Fibroblast of skin of back (primary cell): ENCODE measurements around the gene CCNYL1. TPM values are rescaled to one million over a fixed set of nuclear protein-coding genes. Genes with fewer than 3 reads are reported as not detected.
"Not testable (repeated sequence)": the region's sequence is repeated elsewhere in the genome, so short reads cannot be mapped to it uniquely, and the experiment has no call there.

ENCODE experiments used
- DNase-seq: peaks from one replicate; pipeline ENCODE4 v3.0.0-alpha.2; 2013
- polyA plus RNA-seq, 2 experiments: library from polyadenylated mRNA; unstranded; fragments of 120-200 nt; gene quantifications; one replicate each; pipeline ENCODE4 v1.2.1, GENCODE V29; 2013; ENCODE audit not compliant: insufficient read length in 2 of 2

Gene CCNYL1
- 42.1 TPM for polyA plus RNA-seq (2013, experiment 1 of 2; ENCODE audit: insufficient read length)
- polyA plus RNA-seq (2013, experiment 2 of 2; ENCODE audit: insufficient read length): 34.3 TPM

DNA sequence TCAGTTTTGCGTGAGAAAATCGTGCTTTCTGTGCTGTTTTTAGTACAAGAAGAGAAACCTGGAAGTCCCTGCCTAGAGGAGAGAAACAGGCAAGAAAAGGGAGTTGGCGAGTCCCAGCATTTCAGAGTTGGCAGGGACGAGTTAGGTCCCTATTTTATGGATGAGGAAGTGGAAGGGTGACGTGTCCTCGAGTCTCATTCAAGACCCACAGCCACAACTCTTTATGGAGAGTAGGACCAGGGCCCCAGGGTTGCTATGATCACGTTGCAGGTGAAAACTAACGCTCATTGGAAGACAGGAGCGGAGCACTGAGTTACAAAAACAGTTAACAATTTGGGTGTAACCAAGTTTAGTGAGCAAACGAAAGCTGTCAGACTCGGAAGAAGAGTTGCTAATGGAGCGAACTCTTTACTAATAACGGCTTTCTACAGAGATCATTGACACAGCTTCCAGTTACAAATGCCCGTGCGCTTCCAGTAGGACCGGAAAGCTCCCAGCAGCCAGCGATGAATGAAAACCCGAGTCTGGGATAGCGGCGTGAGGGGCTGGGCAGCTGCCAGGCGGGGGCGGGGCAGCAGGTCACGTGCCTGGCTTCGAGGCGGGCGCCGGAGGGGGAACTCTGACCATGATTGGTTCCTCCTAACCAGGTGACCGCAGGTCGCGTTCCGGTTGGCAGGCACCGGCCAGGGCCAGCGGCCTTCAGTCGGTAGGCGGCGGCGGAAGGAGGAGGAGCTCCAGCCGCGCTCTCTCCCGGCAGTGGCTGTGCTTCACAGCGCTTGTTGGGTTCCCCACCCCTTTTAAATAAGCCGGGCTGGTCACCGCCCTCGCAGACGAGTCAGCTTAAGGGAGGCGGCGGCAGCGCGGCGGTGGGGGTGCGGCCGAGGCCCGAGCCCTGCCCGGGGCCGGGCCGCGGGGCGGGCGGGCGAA lies at the start of gene CCNYL1:
Gene CCNYL1 (plus strand): TSS at position 827 of the 927 bp plus-strand sequence. CDS start 257 bp downstream, outside the sequence.
- peak; percentile 99 for DNase-seq

DNA sequence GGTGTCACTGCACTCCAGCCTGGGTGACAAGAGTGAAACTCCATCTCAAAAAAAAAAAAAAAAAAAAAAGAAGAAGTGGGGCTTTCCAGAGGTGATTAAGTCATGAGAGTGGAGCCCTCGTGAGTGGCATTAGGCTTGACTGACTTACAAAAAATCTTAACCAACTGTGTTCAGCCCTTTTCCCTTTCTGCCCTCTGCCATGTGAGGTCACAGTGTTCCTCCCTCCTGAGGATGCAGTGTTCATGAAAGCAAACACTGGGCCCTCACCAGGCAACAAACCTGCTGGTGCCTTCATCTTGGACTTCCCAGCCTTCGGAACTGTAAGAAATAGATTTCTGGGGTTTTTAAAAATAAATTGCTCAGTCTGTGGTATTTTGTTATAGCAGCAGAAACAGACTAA lies 49.2 kb upstream of the CCNYL1 start:
- no peak for DNase-seq

DNA sequence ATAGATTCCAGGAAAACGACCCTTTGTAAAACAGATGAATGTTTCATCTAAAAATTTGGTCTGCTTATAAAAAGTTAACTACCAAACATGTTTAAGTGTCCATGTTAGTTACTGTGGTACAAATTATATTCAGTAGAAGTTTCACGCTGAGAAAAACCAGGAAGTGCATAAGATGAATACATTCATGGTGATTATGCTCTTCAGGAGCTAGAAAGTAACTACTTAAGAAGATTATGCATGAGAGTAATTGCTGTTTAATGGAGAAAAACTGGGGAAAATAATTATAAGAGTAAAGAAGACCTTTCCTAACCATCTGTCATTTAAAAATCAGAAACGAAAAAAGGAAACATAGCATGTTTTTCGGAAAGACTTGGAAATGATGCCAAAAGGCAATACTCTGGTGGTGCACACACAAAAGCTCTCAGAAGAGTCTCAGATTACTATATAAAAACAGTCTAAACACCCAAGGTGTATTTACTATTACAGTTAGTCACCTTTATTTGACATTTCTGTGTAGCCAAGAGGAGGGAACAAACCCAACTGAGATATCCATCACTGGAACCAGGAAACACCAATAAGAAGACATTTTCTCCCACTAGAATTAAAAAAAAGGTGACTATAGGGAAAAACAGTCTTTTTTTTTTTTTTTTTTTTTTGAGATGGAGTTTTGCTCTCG lies 47.4 kb upstream of the CCNYL1 start:
- DNase-seq: no peak

DNA sequence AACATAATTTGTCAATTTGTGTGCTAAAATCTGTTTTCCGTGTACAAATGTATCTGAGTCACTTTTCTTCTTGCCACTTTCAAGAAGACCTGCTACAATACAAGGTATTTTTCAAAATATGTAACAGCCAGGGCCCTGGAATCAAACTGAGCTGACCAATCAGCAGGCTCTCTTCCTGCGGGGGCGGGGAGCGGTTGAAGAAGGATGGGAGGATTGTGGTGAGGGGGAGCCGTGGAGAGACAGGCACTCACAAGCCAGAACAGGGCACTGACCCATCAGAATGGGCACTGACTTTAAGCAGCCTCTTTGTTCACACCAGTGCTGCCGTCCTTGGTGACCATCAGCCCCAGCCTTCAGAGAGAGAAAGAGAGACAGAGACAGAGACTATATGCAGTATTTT lies 40.6 kb upstream of the CCNYL1 start:
- no peak for DNase-seq

DNA sequence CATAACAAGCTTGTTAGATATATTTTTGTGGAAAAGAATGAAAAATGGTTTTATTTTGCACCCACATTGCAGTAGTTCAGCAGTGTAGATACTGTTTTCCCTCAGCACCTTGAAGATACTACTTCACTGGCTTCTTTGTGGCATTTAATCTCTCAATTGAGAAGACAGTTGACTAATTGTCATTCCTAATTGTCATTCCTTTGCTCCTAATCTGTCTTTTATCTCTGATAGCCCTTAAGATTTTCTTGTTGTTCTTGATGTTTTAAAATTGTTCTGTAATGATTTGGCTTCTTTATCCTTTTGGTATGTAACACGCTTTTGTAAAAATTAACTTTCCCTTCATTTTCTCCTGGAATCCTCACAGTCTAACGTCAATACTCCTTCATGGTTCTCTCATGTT lies 38.0 kb upstream of the CCNYL1 start:
- DNase-seq: no peak

DNA sequence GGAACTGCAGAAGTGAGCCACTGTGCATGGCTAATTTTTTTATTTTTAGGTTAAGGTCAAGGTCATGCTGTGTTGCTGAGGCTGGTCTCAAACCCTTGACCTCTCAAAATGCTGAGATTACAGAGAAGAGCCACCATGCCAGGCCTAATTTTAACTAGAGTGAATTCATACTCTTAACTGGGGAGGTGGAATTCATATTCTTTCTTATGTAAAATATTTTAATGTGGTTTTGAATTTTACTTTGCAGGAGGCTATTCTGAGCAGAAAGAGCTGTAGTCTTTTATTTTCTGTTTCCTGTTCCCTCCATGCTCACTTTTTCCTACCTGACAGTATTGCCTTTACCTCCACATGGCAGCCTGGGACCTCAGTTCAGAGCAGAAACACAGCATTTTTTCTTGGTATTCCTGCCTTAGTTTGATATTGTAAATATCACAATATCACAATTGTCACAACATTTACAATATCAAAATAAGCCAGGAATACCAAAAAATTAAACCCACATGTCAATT lies 37.1 kb upstream of the CCNYL1 start:
- no peak for DNase-seq

DNA sequence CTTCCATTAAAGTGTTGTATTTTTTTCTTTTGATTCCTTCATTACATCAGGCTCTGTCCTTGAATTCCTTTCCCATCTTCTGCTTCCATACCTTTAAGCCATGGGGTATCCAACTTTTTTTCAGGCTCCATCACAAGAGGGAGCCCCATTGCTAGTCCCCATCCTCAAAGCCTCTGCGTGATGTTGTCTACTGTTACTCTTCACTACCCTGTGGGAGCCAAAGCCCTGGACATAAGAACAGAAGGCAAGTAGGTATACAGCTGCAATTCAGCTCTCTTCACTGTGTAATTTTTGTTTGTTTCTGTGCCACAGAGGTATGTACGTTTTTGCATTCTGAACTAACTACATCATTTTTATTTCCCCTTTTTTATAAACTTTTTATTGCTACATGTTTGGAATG lies 36.6 kb upstream of the CCNYL1 start:
- DNase-seq: no peak

DNA sequence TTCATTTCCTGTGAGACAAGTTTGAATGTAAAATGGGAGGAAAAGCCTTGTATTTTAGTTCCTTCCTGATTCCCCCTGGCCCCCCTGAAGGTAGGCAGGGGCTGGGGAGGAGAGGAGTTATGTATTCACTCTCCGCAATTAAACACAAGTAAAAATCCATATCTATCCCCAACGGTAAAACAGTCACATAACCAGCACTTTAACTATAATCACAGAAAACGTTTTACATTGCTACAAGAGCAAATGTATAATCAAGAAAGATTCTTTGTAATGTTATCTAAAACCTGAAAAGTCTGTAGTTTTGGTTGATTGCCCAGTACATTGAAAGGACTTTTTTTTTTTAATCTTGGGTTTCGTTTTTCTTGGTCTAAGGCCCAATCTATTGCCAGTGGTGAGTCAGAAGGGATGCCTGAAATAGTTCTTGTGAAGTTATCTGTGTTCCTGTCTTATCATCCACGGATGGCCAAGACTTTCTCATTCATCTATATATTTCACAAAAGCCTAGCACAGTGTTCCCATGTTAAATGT lies 34.5 kb upstream of the CCNYL1 start:
- peak; percentile 92 for DNase-seq

DNA sequence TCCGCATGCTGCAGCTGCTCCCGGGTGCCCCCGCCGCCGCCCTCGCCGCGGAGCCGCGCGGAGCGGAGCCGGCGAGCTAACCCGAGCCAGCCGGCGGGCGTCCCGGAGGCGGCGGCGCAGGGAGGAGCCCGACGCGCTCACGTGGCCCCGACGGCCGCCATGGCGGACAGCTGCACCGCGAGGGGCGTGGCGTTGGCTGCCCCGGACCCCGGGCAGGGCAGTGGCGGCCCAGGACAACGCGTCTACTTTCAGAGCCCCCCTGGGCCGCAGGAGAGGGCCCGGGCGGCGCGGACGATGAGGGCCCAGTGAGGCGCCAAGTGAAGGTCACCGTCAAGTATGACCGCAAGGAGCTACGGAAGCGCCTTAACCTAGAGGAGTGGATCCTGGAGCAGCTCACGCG lies 30.0 kb upstream of the CCNYL1 start:
- DNase-seq: no peak

DNA sequence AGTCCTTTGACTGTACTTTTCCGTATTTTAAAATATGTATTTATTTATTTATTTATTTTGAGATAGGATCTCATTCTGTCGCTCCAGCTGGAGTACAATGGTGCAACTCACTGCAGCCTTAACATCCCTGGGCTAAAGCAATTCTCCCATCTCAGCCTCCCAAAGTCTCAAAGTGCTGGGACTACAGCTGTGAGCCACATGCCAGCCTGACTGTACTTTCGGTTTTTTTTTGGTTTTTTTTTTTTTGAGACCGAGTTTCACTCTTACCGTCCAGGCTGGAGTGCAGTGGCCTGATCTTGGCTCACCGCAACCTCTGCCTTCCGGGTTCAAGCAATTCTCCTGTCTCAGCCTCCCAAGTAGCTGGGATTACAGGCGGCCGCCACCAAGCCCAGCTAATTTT lies 28.9 kb upstream of the CCNYL1 start:
- no peak for DNase-seq

DNA sequence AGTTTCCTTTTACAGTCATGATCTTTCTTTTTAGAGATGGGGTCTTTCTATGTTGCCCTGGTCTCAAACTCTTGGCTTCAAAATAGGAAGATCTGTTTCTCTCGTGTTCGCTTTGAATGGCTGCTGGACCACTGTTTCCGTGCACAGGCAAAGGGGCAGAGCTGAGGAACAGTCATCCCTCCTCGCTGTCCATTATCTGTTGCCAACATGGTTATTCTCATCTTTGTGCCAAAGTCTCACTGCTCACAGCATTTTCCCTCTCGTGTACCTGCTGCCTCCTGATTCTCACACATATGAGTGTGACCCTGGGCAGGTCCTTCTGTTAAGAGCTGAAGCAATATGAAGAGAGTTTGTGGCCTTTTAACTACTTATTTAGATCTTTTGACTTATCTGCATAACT lies 28.0 kb upstream of the CCNYL1 start:
- DNase-seq: no peak

DNA sequence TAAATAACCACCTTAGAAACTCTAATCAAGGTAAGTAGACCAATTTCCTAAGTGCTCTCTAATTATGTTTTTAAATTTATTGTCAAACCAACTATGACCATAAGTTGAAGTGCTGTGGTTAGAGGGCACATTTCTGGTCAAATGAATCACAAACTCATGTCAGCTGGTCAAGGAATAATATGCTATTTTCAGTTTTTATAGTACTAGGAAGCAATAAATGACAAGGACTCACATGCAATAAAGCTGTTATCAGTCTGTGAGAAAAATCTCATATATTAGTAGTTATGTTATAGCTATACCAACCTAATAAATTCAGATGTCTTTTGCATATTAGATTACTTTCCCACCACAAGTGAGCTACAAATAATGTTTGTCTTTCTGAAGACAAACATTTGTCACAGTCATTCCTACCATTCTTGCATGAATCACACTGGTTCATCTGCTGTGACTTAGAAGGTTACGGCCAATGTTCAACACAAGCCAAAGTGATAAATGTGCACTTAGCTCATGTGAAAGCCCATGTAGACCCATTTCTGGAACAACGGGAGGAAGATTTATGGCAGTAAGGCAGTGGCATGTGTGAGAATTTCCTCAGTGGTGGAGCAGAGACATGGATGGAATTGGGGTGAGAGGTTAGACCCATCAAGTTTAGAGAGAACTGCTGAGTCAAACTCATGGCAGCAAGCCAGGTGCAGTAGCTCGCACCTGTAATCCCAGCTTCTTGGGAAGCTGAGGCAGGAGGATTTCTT lies 27.4 kb upstream of the CCNYL1 start:
- DNase-seq: peak; percentile 97

DNA sequence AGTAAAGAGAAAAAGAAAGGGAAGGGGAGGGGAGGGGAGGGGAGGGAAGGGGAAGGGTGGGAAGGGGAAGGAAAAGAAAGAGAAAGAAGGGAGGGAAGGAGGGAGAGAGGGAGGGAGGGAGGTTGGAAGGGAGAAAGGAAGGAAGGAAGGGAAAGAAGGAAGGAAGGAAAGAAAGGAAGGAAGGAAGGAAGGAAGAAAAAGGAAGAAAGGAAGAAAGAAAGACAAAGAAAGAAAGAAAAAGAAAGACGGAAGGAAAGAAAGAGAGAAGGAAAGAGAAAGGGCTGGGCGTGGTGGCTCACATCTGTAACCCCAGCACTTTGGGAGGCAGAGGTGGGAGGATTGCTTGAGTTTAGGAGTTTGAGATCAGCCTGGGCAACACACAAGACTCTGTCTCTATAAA lies 24.6 kb upstream of the CCNYL1 start:
- DNase-seq: no peak

DNA sequence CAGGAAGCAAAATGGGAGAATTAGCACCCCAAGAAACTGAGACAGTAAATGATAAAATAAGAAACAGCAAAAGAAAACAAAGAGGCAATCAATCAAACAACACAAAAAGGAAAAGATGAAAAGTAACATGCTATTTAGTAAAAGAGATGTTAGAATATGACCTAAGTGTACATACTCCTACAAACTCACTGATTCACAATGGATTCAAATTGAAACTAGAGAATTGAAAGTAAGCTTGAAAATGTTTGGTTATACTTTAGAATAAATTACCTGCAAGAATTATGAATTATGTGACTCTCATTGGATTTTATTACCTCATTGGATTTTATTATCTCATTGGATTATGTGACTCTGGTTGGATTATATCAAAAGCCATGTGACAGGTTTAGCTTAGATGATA lies 22.8 kb upstream of the CCNYL1 start:
- no peak for DNase-seq

DNA sequence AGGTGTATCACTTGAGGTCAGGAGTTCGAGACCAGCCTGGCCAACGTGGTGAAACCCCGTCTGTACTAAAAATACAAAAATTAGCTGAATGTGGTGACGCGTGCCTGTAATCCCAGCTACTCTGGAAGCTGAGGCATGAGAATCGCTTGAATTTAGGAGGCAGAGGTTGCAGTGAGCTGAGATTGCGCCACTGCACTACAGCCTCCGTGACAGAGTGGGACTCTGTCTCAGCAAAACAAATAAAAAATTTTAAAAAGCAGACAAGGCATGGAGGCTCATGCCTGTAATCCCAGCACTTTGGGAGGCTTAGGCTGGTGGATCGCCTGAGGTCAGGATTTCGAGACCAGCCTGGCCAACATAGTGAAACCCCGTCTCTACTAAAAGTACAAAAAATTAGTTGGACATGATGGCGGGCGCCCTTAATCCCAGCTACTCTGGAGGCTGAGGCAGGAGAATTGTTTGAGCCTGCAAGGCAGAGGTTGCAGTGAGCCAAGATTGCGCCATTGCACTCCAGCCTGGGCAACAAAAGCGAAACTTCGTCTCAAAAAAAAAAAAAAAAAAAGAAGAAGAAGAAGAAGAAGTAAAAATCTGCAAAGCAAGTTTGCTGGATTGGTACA lies 20.5 kb upstream of the CCNYL1 start:
- DNase-seq: not testable (repeated sequence)

DNA sequence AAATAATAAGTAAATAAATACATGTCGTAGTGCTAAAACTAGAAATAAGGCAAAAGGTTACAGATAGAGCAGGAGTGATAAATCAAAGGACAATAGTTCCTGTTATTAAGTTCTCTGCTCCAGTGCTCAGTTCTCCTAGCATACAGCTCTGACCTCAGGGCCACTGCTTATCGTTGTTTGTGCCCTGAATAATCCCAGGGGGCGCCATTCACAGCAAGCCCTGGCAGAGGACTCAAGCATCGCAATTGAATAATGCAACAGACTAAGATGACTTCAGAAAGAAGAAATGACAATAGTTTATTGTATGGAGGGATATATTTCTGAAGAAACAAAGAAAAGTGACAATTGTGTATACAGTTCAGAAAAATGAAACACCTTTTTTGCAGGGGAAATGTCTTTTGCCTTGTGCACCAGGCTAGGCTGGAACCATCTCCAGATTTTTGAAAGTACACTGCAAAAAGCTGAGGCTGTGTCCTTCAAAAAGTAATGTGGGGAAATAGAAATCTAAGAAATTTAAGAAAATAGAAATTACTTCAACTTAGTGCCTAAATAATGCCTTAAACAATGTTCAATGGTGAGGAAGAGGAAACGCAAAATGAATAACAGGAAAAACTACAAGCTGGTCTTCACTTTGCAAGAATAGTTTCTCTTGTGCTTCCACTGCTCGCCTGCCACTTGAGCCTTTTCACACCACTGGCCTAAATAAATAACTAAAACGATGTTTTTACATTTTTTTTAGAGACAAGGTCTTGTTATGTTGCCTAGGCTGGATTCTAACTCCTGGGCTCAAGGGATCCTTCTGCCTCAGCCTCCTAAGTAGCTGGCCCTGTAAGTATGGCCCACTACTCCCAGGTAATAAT lies 19.0 kb upstream of the CCNYL1 start:
- DNase-seq: peak; percentile 39

DNA sequence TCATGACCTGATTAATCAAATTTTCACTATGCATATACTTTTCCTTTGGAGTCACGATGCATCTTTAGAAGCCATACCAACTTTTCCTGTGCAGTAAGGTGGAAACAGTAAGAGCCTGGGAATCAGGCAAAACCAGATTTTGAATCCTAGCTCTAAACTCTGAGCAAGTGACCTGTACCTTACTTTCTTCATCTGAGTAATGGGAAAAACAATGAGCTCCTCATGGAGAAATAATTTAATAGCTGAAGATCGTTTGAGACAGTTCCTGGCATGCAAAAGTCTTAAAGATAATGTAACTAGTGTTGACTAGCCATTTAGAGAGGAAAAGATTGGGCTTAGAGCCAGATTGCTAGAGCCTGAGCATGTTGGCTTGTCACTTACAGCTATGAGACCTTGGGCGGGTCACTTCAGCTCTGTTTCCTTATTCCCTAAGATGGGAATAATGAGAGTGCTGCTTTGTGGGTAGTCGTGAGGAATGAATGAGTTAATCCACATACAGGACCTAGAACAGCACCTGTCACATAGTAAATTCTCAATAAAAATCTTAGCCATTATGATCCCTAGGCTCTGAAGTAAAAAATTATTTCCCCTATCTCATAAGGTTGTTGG lies 17.7 kb upstream of the CCNYL1 start:
- DNase-seq: no peak

DNA sequence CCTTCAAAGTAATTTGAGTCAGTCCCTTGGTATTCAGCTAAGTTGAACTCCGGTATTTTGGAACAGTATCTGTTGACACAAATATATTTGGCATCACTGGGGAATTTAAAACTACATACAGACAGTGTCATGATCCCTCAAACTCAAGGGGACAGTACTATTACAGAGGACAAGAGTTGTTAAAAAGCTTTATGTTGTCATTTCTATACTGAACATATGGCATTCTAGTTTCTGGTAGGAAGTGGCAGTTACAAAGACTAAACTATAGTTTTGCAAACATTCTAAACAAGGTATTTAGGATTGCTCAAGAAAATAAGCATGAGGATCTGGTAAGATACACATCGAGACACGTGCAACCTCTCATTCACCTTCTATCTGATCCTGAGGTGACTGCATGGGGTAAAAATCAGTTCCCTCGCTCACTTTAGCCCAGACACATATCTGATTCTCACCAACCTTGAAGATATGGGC lies 16.6 kb upstream of the CCNYL1 start:
- DNase-seq: peak; percentile 84

DNA sequence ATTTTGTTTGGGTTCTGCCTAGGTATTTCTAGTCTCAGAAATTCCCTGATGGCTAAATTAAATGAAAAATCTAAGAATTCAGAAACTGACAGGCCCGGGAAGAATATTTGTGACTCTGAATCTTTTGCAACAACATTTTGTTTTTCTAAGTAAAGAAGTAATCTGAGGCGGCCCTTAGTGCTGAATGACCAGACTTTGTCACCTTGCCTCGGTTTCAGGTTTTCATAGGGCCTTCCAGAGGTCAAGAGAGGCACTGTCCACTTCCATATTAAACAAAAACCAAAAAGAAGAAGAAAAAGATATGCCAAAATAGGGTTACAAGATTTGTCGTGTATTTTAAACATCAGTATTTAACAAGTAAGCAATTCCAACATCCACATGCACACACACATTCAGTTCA lies 16.1 kb upstream of the CCNYL1 start:
- no peak for DNase-seq

DNA sequence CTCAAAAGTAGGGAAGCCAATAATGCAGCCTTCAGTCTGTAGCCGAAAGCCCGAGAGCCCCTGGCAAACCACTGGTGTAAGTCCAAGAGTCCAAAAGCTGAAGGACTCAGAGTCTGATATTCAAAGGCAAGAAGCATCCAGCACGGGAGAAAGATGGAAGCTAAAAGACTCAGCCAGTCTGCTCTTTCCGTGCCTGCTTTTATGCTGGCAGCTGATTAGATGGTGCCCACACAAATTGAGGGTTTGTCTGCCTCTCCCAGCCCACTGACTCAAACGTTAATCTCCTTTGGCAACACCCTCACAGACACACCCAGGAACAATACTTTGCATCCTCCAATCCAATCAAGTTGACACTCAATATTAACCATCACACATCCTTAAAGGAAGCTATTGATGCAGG lies 14.5 kb upstream of the CCNYL1 start:
- not testable (repeated sequence) for DNase-seq
